Measurements from ENCODE around the gene SCNN1B. TPM values are rescaled to one million over a fixed set of nuclear protein-coding genes. Genes with fewer than 3 reads are reported as not detected.

SCNN1B gene
- polyA plus RNA-seq, 1 experiment = not detected

DNA sequence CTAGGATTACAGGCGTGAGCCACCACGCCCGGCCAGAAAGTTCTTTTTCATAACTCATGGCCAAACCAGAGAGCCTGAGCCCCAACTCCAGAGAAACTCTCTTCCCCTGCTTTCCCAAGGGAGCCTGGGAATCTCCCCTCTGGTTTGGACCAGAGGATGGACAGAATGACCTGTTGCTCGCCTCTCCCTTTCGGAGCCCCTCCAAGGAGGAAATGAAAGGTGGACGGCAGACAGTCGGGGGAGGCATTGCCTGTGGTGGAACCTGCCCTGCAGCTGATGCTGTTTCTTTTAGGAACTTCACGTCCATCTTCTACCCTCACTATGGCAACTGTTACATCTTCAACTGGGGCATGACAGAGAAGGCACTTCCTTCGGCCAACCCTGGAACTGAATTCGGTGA, 65.5 kb downstream of the SCNN1B start:
- POLR2A ChIA-PET = no interaction called here
- H3K36me3 ChIP-seq (ENCODE audit: control insufficient read depth, insufficient read depth, low read length) = no peaks in the 10 kb centered on the region
- H3K27me3 ChIP-seq (ENCODE audit: control insufficient read depth, insufficient read depth, low read length) = peaks cover 3% of the 10 kb centered on the region; the same call in 1 of the 2 replicates
- DNase-seq (ENCODE audit: low read depth) = no peak
- H3K4me3 ChIP-seq (ENCODE audit: low read depth, low read length) = no peak overlapping the region
- TF ChIP-seq, protein P1, sequence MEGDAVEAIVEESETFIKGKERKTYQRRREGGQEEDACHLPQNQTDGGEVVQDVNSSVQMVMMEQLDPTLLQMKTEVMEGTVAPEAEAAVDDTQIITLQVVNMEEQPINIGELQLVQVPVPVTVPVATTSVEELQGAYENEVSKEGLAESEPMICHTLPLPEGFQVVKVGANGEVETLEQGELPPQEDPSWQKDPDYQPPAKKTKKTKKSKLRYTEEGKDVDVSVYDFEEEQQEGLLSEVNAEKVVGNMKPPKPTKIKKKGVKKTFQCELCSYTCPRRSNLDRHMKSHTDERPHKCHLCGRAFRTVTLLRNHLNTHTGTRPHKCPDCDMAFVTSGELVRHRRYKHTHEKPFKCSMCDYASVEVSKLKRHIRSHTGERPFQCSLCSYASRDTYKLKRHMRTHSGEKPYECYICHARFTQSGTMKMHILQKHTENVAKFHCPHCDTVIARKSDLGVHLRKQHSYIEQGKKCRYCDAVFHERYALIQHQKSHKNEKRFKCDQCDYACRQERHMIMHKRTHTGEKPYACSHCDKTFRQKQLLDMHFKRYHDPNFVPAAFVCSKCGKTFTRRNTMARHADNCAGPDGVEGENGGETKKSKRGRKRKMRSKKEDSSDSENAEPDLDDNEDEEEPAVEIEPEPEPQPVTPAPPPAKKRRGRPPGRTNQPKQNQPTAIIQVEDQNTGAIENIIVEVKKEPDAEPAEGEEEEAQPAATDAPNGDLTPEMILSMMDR (IDR thresholded peaks at IDR 0.05; ENCODE audit: insufficient read depth, low read depth, low read length) = no peak
- CTCF ChIA-PET = no interaction called here

DNA sequence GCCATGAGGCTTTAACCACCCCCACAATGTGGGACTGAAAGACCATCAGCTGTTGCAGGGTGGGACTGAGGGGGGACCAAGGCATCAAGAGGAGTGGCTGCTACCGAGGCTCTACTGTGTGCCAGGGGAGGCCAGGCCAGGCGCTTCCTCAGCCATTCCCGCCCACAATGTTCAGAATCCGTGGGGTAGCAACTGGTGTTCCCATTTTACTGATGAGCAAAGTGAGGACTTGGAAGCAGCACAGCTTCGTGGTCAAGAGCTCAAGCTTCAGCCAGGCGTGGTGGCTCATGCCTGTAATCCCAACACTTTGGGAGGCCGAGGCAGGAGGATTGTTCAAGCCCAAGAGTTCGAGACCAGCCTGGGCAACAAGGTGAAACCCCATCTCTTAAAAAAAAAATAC, 65.9 kb downstream of the SCNN1B start:
- CTCF ChIA-PET = no interaction called here
- Histone ChIP-seq H3K4me3 (ENCODE audit: low read depth, low read length) (no peak overlapping the region), H3K36me3 (ENCODE audit: control insufficient read depth, insufficient read depth, low read length) (no peaks in the 10 kb centered on the region), H3K27me3 (ENCODE audit: control insufficient read depth, insufficient read depth, low read length) (peaks cover 3% of the 10 kb centered on the region; the same call in 1 of the 2 replicates)
- POLR2A ChIA-PET = no interaction called here
- TF ChIP-seq, protein P1 (IDR thresholded peaks at IDR 0.05; ENCODE audit: insufficient read depth, low read depth, low read length) = no peak
- DNase-seq (ENCODE audit: low read depth) = no peak

DNA sequence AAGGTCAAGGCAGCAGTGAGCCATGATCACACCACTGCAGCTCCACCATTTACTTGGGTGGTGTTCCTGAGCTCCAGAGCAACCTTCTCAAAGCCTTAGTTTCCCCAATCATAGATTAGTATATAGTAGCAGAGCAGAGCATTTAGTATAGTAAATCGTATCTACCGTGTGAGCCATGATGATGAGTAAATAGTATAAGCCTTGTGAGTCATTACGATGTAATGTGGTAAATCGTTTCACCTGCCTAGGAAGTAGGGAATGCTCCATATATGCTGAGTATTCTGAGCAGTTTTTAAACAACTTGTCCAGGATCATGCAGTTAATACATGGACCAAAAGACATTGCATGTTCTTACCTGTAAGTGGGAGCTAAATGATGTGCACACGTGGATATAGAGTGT, 66.4 kb downstream of the SCNN1B start:
- Histone ChIP-seq H3K27me3 (ENCODE audit: control insufficient read depth, insufficient read depth, low read length) (peaks cover 3% of the 10 kb centered on the region; the same call in 1 of the 2 replicates), H3K36me3 (ENCODE audit: control insufficient read depth, insufficient read depth, low read length) (no peaks in the 10 kb centered on the region), H3K4me3 (ENCODE audit: low read depth, low read length) (no peak overlapping the region)
- CTCF ChIA-PET = no interaction called here
- POLR2A ChIA-PET = no interaction called here
- DNase-seq (ENCODE audit: low read depth) = no peak
- TF ChIP-seq, protein P1 (IDR thresholded peaks at IDR 0.05; ENCODE audit: insufficient read depth, low read depth, low read length) = no peak

DNA sequence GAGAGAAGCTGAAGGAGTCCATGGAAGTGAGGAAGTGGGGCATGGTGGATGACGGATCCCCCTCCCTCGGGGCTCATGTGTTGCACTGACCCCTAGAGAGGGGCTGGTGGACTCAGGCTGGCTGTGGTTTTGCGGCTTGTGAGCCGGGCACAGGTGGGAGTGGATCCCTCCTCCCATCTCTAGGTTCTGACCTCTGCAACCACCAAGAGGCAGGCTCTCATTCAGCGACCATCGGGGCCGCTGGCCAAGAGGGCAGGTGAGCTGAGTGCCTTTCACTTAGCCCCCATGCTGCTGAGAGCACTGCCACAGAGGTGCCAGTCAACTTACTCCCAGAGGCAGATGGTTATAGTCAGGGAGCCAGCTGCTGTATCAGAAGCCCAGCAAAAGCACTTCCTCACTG, 67.3 kb downstream of the SCNN1B start:
- H3K27me3 ChIP-seq (ENCODE audit: control insufficient read depth, insufficient read depth, low read length) = peaks cover 3% of the 10 kb centered on the region; the same call in 1 of the 2 replicates
- ChIA-PET POLR2A (no interaction called here), CTCF (interaction anchor here (1.2 kb wide), 1 partner anchor 30 kb away, joined by 5 read pairs; no protein-coding TSS in a partner anchor)
- TF ChIP-seq, protein P1 (IDR thresholded peaks at IDR 0.05; ENCODE audit: insufficient read depth, low read depth, low read length) = no peak
- H3K36me3 ChIP-seq (ENCODE audit: control insufficient read depth, insufficient read depth, low read length) = no peaks in the 10 kb centered on the region
- H3K4me3 ChIP-seq (ENCODE audit: low read depth, low read length) = no peak overlapping the region
- DNase-seq (ENCODE audit: low read depth) = no peak

DNA sequence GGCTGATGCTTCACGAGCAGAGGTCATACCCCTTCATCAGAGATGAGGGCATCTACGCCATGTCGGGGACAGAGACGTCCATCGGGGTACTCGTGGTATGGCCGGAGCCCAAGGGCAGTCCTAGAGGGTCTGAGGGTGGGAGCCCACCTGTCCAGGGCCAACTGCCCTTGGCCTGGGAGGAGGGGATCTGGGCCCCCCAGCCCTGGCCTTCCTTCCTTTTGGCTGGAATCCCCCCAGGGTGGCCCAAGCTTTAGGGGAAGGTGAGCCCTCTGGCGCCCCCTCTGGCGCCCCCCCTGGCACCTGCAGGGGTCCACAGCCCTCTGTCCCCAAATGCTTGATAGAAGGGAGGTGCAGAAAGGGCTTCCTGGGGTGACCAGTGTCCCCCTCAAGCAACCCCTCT, 69.3 kb downstream of the SCNN1B start:
- peaks cover 3% of the 10 kb centered on the region; the same call in 1 of the 2 replicates for H3K27me3 ChIP-seq (ENCODE audit: control insufficient read depth, insufficient read depth, low read length)
- DNase-seq (ENCODE audit: low read depth) = no peak
- H3K36me3 ChIP-seq (ENCODE audit: control insufficient read depth, insufficient read depth, low read length) = no peaks in the 10 kb centered on the region
- H3K4me3 ChIP-seq (ENCODE audit: low read depth, low read length) = no peak overlapping the region
- TF ChIP-seq, protein P1 (IDR thresholded peaks at IDR 0.05; ENCODE audit: insufficient read depth, low read depth, low read length) = no peak
- POLR2A ChIA-PET = no interaction called here
- CTCF ChIA-PET = interaction anchor here (0.9 kb wide), 1 partner anchor 20 kb away, joined by 3 read pairs; no protein-coding TSS in a partner anchor

Measured in BJ (cell line).